ENCODE measurements around the gene ELK1. TPM values are rescaled to one million over a fixed set of nuclear protein-coding genes. Genes with fewer than 3 reads are reported as not detected.

The ELK1 gene
- total RNA-seq, 1 experiment from 2014 or later: 49.7 TPM

DNA sequence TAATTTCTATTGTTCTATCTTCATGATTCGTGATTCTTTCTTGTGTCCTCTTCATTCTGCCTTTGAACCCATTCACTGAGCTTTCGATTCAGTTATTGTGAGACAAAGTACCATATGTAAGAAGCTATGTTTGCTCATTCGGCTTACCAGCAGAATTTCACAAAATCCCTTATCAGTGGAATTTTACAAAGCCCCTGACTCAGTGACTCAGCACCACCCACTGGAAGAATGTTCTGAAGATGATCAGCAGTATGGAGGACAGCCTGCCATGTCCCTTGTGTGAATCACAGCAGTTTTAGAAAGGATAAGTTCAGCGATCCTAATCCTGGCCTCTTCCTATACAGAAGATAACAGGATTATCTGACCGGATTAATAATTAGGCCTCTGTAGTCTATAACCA, 14.4 kb upstream of the ELK1 start:
- intact Hi-C loops (cut with micrococcal nuclease; ENCODE audit: unreplicated experiment): no loop called here
- Histone ChIP-seq H3K9me3 (ENCODE audit: low read depth, low read length, poor library complexity, severe bottlenecking) (no peaks in the 10 kb centered on the region), H3K27ac (ENCODE audit: low read depth, low read length, poor library complexity, severe bottlenecking) (no peak overlapping the region), H3K27me3 (replicated peaks; ENCODE audit: insufficient read depth, low read depth, low read length, poor library complexity) (no peaks in the 10 kb centered on the region), H3K4me3 (ENCODE audit: low read depth, low read length, poor library complexity, severe bottlenecking) (no peak overlapping the region), H3K36me3 (ENCODE audit: insufficient read depth, low read length, poor library complexity, severe bottlenecking) (no peaks in the 10 kb centered on the region), H3K4me1 (ENCODE audit: insufficient read depth, low read length, poor library complexity, severe bottlenecking) (peaks cover 1% of the 10 kb centered on the region)
- no peak for TF ChIP-seq EZH2 (IDR thresholded peaks at IDR 0.05; ENCODE audit: borderline replicate concordance, low read depth, low read length, poor library complexity, severe bottlenecking)
- TF ChIP-seq, protein P1, sequence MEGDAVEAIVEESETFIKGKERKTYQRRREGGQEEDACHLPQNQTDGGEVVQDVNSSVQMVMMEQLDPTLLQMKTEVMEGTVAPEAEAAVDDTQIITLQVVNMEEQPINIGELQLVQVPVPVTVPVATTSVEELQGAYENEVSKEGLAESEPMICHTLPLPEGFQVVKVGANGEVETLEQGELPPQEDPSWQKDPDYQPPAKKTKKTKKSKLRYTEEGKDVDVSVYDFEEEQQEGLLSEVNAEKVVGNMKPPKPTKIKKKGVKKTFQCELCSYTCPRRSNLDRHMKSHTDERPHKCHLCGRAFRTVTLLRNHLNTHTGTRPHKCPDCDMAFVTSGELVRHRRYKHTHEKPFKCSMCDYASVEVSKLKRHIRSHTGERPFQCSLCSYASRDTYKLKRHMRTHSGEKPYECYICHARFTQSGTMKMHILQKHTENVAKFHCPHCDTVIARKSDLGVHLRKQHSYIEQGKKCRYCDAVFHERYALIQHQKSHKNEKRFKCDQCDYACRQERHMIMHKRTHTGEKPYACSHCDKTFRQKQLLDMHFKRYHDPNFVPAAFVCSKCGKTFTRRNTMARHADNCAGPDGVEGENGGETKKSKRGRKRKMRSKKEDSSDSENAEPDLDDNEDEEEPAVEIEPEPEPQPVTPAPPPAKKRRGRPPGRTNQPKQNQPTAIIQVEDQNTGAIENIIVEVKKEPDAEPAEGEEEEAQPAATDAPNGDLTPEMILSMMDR (conservative IDR thresholded peaks at IDR 0.05; ENCODE audit: low read depth, low read length): no peak
- CTCF ChIA-PET: no interaction called here
- no TSS peak for BruUV-seq (replicated peaks)
- no peak for DNase-seq (ENCODE audit: low spot score)
- POLR2A ChIA-PET (ENCODE audit: low non-redundant PET): no interaction called here

DNA sequence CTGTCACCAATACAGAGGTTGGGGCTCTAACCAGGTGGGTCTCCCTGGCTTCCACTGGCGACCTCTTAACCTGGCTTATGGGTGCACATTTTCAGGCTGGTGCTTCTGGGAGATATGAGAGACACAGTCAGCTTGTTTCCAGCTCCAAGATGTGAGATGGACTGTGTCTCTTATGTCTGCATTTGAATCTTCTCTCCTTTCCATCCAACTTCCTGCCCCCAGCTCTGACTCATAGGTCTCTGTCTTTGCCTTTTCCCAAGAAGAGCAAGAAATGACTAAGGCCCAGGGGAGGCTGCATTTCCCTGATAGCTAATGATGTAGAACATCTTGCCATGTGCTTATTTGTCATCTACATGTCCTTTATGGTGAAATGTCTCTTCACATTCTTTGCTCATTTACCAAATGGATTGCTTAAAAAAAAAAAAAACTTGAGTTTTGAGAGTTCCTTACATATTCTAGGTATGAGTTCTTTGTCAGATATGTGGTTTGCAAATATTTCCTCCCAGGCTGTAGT, 11.8 kb upstream of the ELK1 start:
- no TSS peak for BruUV-seq (replicated peaks)
- no peak overlapping the region for H3K4me3 ChIP-seq (ENCODE audit: low read depth, low read length, poor library complexity, severe bottlenecking)
- no peaks in the 10 kb centered on the region for H3K27me3 ChIP-seq (replicated peaks; ENCODE audit: insufficient read depth, low read depth, low read length, poor library complexity)
- H3K27ac ChIP-seq (ENCODE audit: low read depth, low read length, poor library complexity, severe bottlenecking): no peak overlapping the region
- ChIA-PET POLR2A (ENCODE audit: low non-redundant PET) (no interaction called here), CTCF (no interaction called here)
- intact Hi-C loops (cut with micrococcal nuclease; ENCODE audit: unreplicated experiment): no loop called here
- H3K36me3 ChIP-seq (ENCODE audit: insufficient read depth, low read length, poor library complexity, severe bottlenecking): peaks cover 3% of the 10 kb centered on the region
- no peaks in the 10 kb centered on the region for H3K9me3 ChIP-seq (ENCODE audit: low read depth, low read length, poor library complexity, severe bottlenecking)
- peak; percentile 66 for DNase-seq (ENCODE audit: low spot score)
- no peak for TF ChIP-seq EZH2 (IDR thresholded peaks at IDR 0.05; ENCODE audit: borderline replicate concordance, low read depth, low read length, poor library complexity, severe bottlenecking)
- H3K4me1 ChIP-seq (ENCODE audit: insufficient read depth, low read length, poor library complexity, severe bottlenecking): peaks cover 4% of the 10 kb centered on the region

DNA sequence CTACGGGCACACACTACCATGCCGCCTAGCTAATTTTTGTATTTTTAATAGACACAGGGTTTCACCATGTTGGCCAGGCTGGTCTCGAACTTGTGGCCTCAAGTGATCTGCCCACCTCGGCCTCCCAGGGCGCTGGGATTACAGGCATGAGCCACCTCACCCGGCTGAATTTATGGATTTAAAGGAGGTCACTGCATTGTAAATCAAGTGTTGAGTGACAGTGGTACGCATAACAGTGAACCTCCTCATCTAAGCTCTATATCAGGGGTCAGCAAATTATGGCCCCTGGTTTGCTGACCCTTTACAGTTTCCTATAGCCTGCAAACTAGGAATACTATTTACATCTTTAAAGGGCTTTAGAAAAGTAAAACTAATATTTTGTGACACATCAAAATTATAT, 11.2 kb upstream of the ELK1 start:
- Histone ChIP-seq H3K27ac (ENCODE audit: low read depth, low read length, poor library complexity, severe bottlenecking) (no peak overlapping the region), H3K27me3 (replicated peaks; ENCODE audit: insufficient read depth, low read depth, low read length, poor library complexity) (no peaks in the 10 kb centered on the region)

DNA sequence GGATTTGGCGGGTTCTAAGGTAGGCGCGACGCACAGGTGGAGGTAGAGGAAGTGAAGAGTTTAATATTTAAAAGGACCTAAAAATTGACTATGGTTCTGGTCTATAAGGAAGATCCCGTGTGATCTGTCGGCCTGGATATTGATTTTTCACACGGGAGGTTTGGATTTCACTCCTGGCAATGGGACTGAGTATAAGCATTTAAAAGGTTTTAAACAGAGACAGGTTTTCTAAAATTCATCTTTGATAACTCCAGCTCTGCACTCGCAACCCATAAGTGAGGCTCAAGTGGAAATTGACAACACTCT, 9.0 kb upstream of the ELK1 start:
- no peaks in the 10 kb centered on the region for H3K9me3 ChIP-seq (ENCODE audit: low read depth, low read length, poor library complexity, severe bottlenecking)
- no peak for TF ChIP-seq EZH2 (IDR thresholded peaks at IDR 0.05; ENCODE audit: borderline replicate concordance, low read depth, low read length, poor library complexity, severe bottlenecking)
- TF ChIP-seq, protein P1 (conservative IDR thresholded peaks at IDR 0.05; ENCODE audit: low read depth, low read length): no peak
- H3K36me3 ChIP-seq (ENCODE audit: insufficient read depth, low read length, poor library complexity, severe bottlenecking): peaks cover 16% of the 10 kb centered on the region
- POLR2A ChIA-PET (ENCODE audit: low non-redundant PET): no interaction called here
- DNase-seq (ENCODE audit: low spot score): no peak
- H3K4me3 ChIP-seq (ENCODE audit: low read depth, low read length, poor library complexity, severe bottlenecking): peak overlapping the region; percentile 62
- intact Hi-C loops (cut with micrococcal nuclease; ENCODE audit: unreplicated experiment): loop anchor here (10.0 kb wide), 1 partner anchor 175 kb away; the partner anchor contains the start of gene ZNF81
- peaks cover 4% of the 10 kb centered on the region for H3K4me1 ChIP-seq (ENCODE audit: insufficient read depth, low read length, poor library complexity, severe bottlenecking)
- peak overlapping the region; percentile 97 for H3K27ac ChIP-seq (ENCODE audit: low read depth, low read length, poor library complexity, severe bottlenecking)
- H3K27me3 ChIP-seq (replicated peaks; ENCODE audit: insufficient read depth, low read depth, low read length, poor library complexity): no peaks in the 10 kb centered on the region
- CTCF ChIA-PET: no interaction called here
- BruUV-seq (replicated peaks): TSS peak; percentile 94

More for the DNA sequence above, 11.2 kb upstream of the ELK1 start:
- H3K9me3 ChIP-seq (ENCODE audit: low read depth, low read length, poor library complexity, severe bottlenecking): no peaks in the 10 kb centered on the region
- peaks cover 4% of the 10 kb centered on the region for H3K4me1 ChIP-seq (ENCODE audit: insufficient read depth, low read length, poor library complexity, severe bottlenecking)
- no TSS peak for BruUV-seq (replicated peaks)
- intact Hi-C loops (cut with micrococcal nuclease; ENCODE audit: unreplicated experiment): no loop called here
- no peak overlapping the region for H3K4me3 ChIP-seq (ENCODE audit: low read depth, low read length, poor library complexity, severe bottlenecking)
- ChIA-PET POLR2A (ENCODE audit: low non-redundant PET) (no interaction called here), CTCF (no interaction called here)
- TF ChIP-seq EZH2 (IDR thresholded peaks at IDR 0.05; ENCODE audit: borderline replicate concordance, low read depth, low read length, poor library complexity, severe bottlenecking): no peak
- TF ChIP-seq, protein P1 (conservative IDR thresholded peaks at IDR 0.05; ENCODE audit: low read depth, low read length): no peak
- no peak for DNase-seq (ENCODE audit: low spot score)
- peaks cover 8% of the 10 kb centered on the region for H3K36me3 ChIP-seq (ENCODE audit: insufficient read depth, low read length, poor library complexity, severe bottlenecking)

All from A673 (cell line).